GM12892 (cell line): Measurements from ENCODE around the gene PSMB9.
"Not testable (repeated sequence)": the region's sequence is repeated elsewhere in the genome, so short reads cannot be mapped to it uniquely, and the experiment has no call there.

Source experiments
- DNase-seq: peaks from one replicate; pipeline ENCODE4 v3.0.0; 2011; ENCODE audit not compliant: insufficient read length
- FAIRE-seq: peaks from 2 replicates; lab custom pipeline; 2011; peaks lifted over from hg19 to GRCh38; lab: Jason Lieb, UNC
- POLR2A ChIP-seq: IDR thresholded peaks from 2 replicates; pipeline ENCODE4 v1.6.1; 2011; ENCODE audit warnings: low read depth, low read length, control low read depth
- POLR2AphosphoS5 ChIP-seq: IDR thresholded peaks from 2 replicates; pipeline ENCODE4 v1.6.1; 2011; ENCODE audit warnings: low read depth, low read length, control low read depth
- TAF1 ChIP-seq: IDR thresholded peaks from 2 replicates; pipeline ENCODE4 v1.6.1; 2011; ENCODE audit warnings: low read depth, mild to moderate bottlenecking, control low read depth, low read length, borderline replicate concordance

The PSMB9 gene

GRCh38 chr6:32867554-32868256 is 13.7 kb downstream of the PSMB9 start:
- FAIRE-seq (no peak), DNase-seq (no peak)
- TF ChIP-seq POLR2AphosphoS5 (no peak), POLR2A (no peak), TAF1 (no peak)

- TF ChIP-seq POLR2A (no peak), TAF1 (no peak), POLR2AphosphoS5 (no peak)
- FAIRE-seq (peak; percentile 96), DNase-seq (no peak)
Observed at GRCh38 chr6:32868257-32868788, 14.3 kb downstream of the PSMB9 start.

- DNase-seq, FAIRE-seq: not testable (repeated sequence)
Observed at GRCh38 chr6:32873947-32874346, 20.0 kb downstream of the PSMB9 start.

- TF ChIP-seq POLR2AphosphoS5 (no peak), POLR2A (no peak), TAF1 (no peak)
- FAIRE-seq (no peak), DNase-seq (no peak)
Observed at GRCh38 chr6:32876603-32877002, 22.6 kb downstream of the PSMB9 start.

GRCh38 chr6:32879691-32880090 is 25.7 kb downstream of the PSMB9 start:
- TF ChIP-seq TAF1 (no peak), POLR2A (no peak), POLR2AphosphoS5 (no peak)
- no peak for DNase-seq
- no peak for FAIRE-seq

- not testable (repeated sequence) for FAIRE-seq, DNase-seq
Observed at GRCh38 chr6:32880962-32881361, 27.0 kb downstream of the PSMB9 start.

GRCh38 chr6:32882879-32883250 is 28.9 kb downstream of the PSMB9 start:
- DNase-seq = no peak
- no peak for FAIRE-seq
- TF ChIP-seq TAF1 (no peak), POLR2AphosphoS5 (no peak), POLR2A (no peak)

- TF ChIP-seq POLR2AphosphoS5 (no peak), TAF1 (no peak), POLR2A (no peak)
- no peak for FAIRE-seq
- no peak for DNase-seq
Observed at GRCh38 chr6:32883789-32884188, 29.8 kb downstream of the PSMB9 start.

GRCh38 chr6:32885698-32886286 is 31.8 kb downstream of the PSMB9 start:
- no peak for DNase-seq
- TF ChIP-seq TAF1 = no peak
- no peak for TF ChIP-seq POLR2A
- TF ChIP-seq POLR2AphosphoS5 = no peak
- FAIRE-seq = peak; percentile 58

GRCh38 chr6:32886681-32887383 is 32.8 kb downstream of the PSMB9 start:
- DNase-seq = no peak
- TF ChIP-seq POLR2AphosphoS5 = no peak
- no peak for TF ChIP-seq TAF1
- TF ChIP-seq POLR2A = no peak
- no peak for FAIRE-seq

- DNase-seq (no peak), FAIRE-seq (no peak)
- no peak for TF ChIP-seq POLR2A
Observed at GRCh38 chr6:32887616-32888015, 33.6 kb downstream of the PSMB9 start.

- FAIRE-seq (peak; percentile 54), DNase-seq (no peak)
- no peak for TF ChIP-seq POLR2AphosphoS5
- TF ChIP-seq POLR2A = no peak
Observed at GRCh38 chr6:32888576-32888975, 34.6 kb downstream of the PSMB9 start.
